K562 (cell line): ENCODE results near the gene CHST7. TPM values are rescaled to one million over a fixed set of nuclear protein-coding genes. Genes with fewer than 3 reads are reported as not detected.

Source experiments
- ATAC-seq: fragments of 200-7000 bp; cut with Tn5 transposase; 3 replicates; pipeline ENCODE4 v1.9.1; 2020; ENCODE audit warnings: moderate library complexity
- BruUV-seq: library from RNA; stranded (reverse); fragments of 400-500 nt; replicated peaks from 2 replicates; lab custom pipeline; 2021; lab: Mats Ljungman, UMichigan
- CTCF ChIA-PET: fragments of 300-600 bp; formaldehyde crosslinking; extraction: SDS; loops from one replicate; lab custom pipeline; 2021; ENCODE audit warnings: low intra/inter-chr PET ratio; lab: Yijun Ruan, JAX
- POLR2A ChIA-PET: fragments of 300-600, 350-650 bp; sonication (Branson Sonifier 250); formaldehyde crosslinking; extraction: SDS; loops from one replicate; lab custom pipeline; 2021; ENCODE audit warnings: antibody characterized with exemption, inconsistent platforms; lab: Yijun Ruan, JAX
- DNase-seq, 4 experiments: peaks; one replicate each; pipeline versions ENCODE4 v3.0.0 to v3.0.0-alpha.2; 2011 to 2018; ENCODE audit warnings: low spot score in 3 of 4, mixed read lengths in 3 of 4; ENCODE audit errors: extremely low read depth in 1 of 4
- FAIRE-seq: peaks from 2 replicates; lab custom pipeline; 2011; peaks lifted over from hg19 to GRCh38; lab: Jason Lieb, UNC
- H2AFZ ChIP-seq: 2 replicates; pipeline ENCODE4 v1.6.0; 2011; ENCODE audit warnings: low read depth, low read length, control low read depth, inconsistent platforms
- H3K27ac ChIP-seq: fragments of 200-600 bp; 3 replicates; pipeline ENCODE4 v1.8.0; 2011; ENCODE audit warnings: low read depth, mild to moderate bottlenecking, control low read depth, inconsistent platforms, low read length, moderate library complexity, mixed read lengths; ENCODE audit errors: extremely low read depth
- H3K27me3 ChIP-seq, 2 experiments: fragments of 300-600 bp in 1 of 2; 2 replicates in 1 of 2; 3 replicates in 1 of 2; pipeline versions ENCODE4 v1.6.0 to v1.8.0; 2011; ENCODE audit warnings: inconsistent platforms in 2 of 2, low read length in 2 of 2, mild to moderate bottlenecking in 1 of 2, mixed read lengths in 1 of 2, moderate library complexity in 1 of 2; ENCODE audit not compliant: control insufficient read depth in 2 of 2, insufficient read depth in 2 of 2
- H3K36me3 ChIP-seq: fragments of 300-600 bp; 3 replicates; pipeline ENCODE4 v1.8.0; 2011; ENCODE audit warnings: mild to moderate bottlenecking, low read length, inconsistent platforms; ENCODE audit not compliant: control insufficient read depth, insufficient read depth
- H3K4me1 ChIP-seq, 2 experiments: fragments of 200-600 bp in 1 of 2; replicated peaks in 1 of 2; 2 replicates in 1 of 2; 3 replicates in 1 of 2; pipeline versions ENCODE4 v1.5.1 to v1.8.0; 2011; ENCODE audit warnings: inconsistent platforms in 2 of 2, low read length in 2 of 2, mild to moderate bottlenecking in 1 of 2, mixed read lengths in 1 of 2, moderate library complexity in 1 of 2; ENCODE audit not compliant: control insufficient read depth in 2 of 2, insufficient read depth in 2 of 2
- H3K4me2 ChIP-seq: 2 replicates; pipeline ENCODE4 v1.6.1; 2011; ENCODE audit warnings: low read length, control low read depth, inconsistent platforms, mixed read lengths; ENCODE audit not compliant: insufficient read depth
- H3K4me3 ChIP-seq: fragments of 200-600 bp; sonication (generic), shearing (Covaris generic); 2 replicates; pipeline ENCODE4 v1.5.1; 2016; ENCODE audit warnings: control low read depth, inconsistent platforms
- H3K79me2 ChIP-seq: fragments of 200-600 bp; 3 replicates; pipeline ENCODE4 v1.8.0; 2011; ENCODE audit warnings: low read length, inconsistent platforms; ENCODE audit not compliant: control insufficient read depth, insufficient read depth
- H3K9ac ChIP-seq, 2 experiments: 2 replicates each; pipeline versions ENCODE4 v1.6.0 to v1.6.1; 2011; ENCODE audit warnings: low read depth in 2 of 2, low read length in 2 of 2, control low read depth in 1 of 2, inconsistent platforms in 1 of 2, mild to moderate bottlenecking in 1 of 2, mixed read lengths in 1 of 2; ENCODE audit not compliant: insufficient read depth in 1 of 2
- H3K9me1 ChIP-seq: one replicate; pipeline ENCODE4 v1.6.0; 2011; ENCODE audit warnings: inconsistent platforms, mild to moderate bottlenecking, low read length, moderate library complexity; ENCODE audit not compliant: control insufficient read depth, insufficient read depth
- H3K9me3 ChIP-seq: replicated peaks from 2 replicates; pipeline ENCODE4 v1.5.1; 2011; ENCODE audit warnings: low read depth, low read length, inconsistent platforms; ENCODE audit not compliant: control insufficient read depth, insufficient read depth
- H4K20me1 ChIP-seq: replicated peaks from 2 replicates; pipeline ENCODE4 v1.6.1; 2011; ENCODE audit warnings: low read length, inconsistent platforms, mixed read lengths; ENCODE audit not compliant: control insufficient read depth, insufficient read depth
- BCL6 ChIP-seq: fragments of 250-450 bp; sonication (Bioruptor Pico); IDR thresholded peaks from 2 replicates; pipeline ENCODE4 v1.4.0; 2020
- FOXJ2 ChIP-seq: fragments of 200-800 bp; sonication (Bioruptor generic); IDR thresholded peaks from 2 replicates; pipeline ENCODE4 v1.6.1; 2016; ENCODE audit warnings: missing genetic modification characterization, missing compliant biosample characterization
- HIVEP1 ChIP-seq: fragments of 250-450 bp; sonication (Bioruptor Pico); IDR thresholded peaks from 2 replicates; pipeline ENCODE4 v1.4.0; 2020; ENCODE audit warnings: mild to moderate bottlenecking
- KLF16 ChIP-seq: IDR thresholded peaks from 2 replicates; pipeline ENCODE4 v1.6.1; 2016; ENCODE audit warnings: antibody characterized with exemption
- LEF1 ChIP-seq: fragments of 450-650 bp; IDR thresholded peaks from 2 replicates; pipeline ENCODE4 v1.6.1; 2016; ENCODE audit warnings: mild to moderate bottlenecking
- MED1 ChIP-seq: sonication (generic); formaldehyde crosslinking; IDR thresholded peaks from 2 replicates; pipeline ENCODE4 v1.8.1; 2023; ENCODE audit warnings: missing genetic modification reagents, borderline replicate concordance
- RNF2 ChIP-seq: sonication (generic); IDR thresholded peaks from 2 replicates; pipeline ENCODE4 v1.6.1; 2016
- SRSF3 ChIP-seq: fragments of 200-400 bp; formaldehyde crosslinking; IDR thresholded peaks from 2 replicates; pipeline ENCODE4 v1.6.1; 2016; ENCODE audit warnings: mild to moderate bottlenecking, low read length, moderate library complexity; ENCODE audit not compliant: insufficient read depth
- WGBS: fragments of 100-300 bp; shearing (Covaris generic); methylation state at CpG from one replicate; pipeline ENCODE4 v1.1.6; 2016; ENCODE audit warnings: low coverage, mixed read lengths; ENCODE audit not compliant: insufficient coverage; ENCODE audit errors: missing lambda C conversion rate; 5-methylcytosine and 5-hydroxymethylcytosine counted together
- in situ Hi-C: fragments of 300-500 bp; cut with MboI; formaldehyde crosslinking; loops from 4 replicates; pipeline ENCODE4 v1.15.0; 2018; ENCODE audit warnings: inconsistent platforms, mixed read lengths
- intact Hi-C: fragments of 100-400 bp; cut with micrococcal nuclease; formaldehyde crosslinking; loops from 2 replicates; pipeline ENCODE4 v1.14.2; 2022
- polyA plus RNA-seq, 8 experiments: library from polyadenylated mRNA; depleted of rRNA in 4 of 8; stranded (reverse) in 5 of 8; unstranded in 3 of 8; fragments of >200 nt; fragmentation: Nextera tagmentation in 2 of 8; fragmentation: Illumina TruSeq in 1 of 8; extraction: Ambion mirVana in 2 of 8; extraction: Trizol in 1 of 8; gene quantifications; 2 replicates each; pipeline versions ENCODE4 v1.2.1 to v1.2.3, GENCODE V29; 2011 to 2014; ENCODE audit warnings: inconsistent platforms in 1 of 8, missing spikeins in 1 of 8
- total RNA-seq, 7 experiments: library from RNA; depleted of rRNA in 6 of 7; stranded (reverse); fragments of >200 nt in 6 of 7; fragmentation: Illumina TruSeq in 2 of 7; extraction: Trizol in 2 of 7; gene quantifications; 2 replicates each; pipeline versions ENCODE4 v1.2.1 to v1.2.3, GENCODE V29; 2011 to 2021; ENCODE audit warnings: low replicate concordance in 1 of 7
- TF ChIP-seq, protein P1 (sequence below): fragments of 450-650 bp; formaldehyde crosslinking; IDR thresholded peaks from 2 replicates; pipeline ENCODE4 v1.4.0; 2022; ENCODE audit warnings: missing genetic modification characterization
- TF ChIP-seq, protein P2 (sequence below): fragments of 250-450 bp; sonication (Bioruptor Pico); IDR thresholded peaks from 2 replicates; pipeline ENCODE4 v1.5.1; 2021; ENCODE audit warnings: mild to moderate bottlenecking

CHST7 gene
- total and polyA plus RNA-seq, 9 of the 15 experiments (the other 6 are each of a cell fraction or from before 2014, with no cell fraction given) = 0.04 to 0.41 (median 0.09) TPM; not detected in 2

DNA sequence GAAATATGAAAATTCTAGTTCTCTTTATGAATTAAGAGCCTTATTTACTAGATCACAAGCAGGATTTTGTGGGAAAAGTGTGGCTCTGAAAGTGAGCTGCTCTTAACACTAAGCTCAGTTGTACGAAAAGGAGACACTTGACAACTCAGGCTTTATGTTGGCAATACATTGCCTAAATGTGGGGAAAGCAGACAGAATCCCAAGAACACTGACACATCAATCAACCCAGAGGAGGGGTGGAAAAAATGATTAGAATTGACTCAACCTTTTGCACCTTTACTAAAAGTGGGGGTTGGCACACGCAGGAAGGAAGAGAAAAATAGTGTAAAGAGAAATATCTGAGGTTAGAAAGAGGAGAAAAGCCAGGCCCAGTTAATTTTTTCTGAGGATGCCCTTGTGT, 61.6 kb downstream of the CHST7 start:
- POLR2A ChIA-PET = no interaction called here
- H3K9me3 ChIP-seq = no peaks in the 10 kb centered on the region
- no peaks in the 10 kb centered on the region for H3K4me1 ChIP-seq
- no TSS peak for BruUV-seq
- in situ Hi-C loops (no loop called here), intact Hi-C loops (no loop called here)
- H3K4me2 ChIP-seq = no peak overlapping the region
- no peaks in the 10 kb centered on the region for H3K27me3 ChIP-seq
- DNase-seq (no peak), ATAC-seq (no peak), FAIRE-seq (no peak)
- no peaks in the 10 kb centered on the region for H3K9me1 ChIP-seq
- no peak for TF ChIP-seq HIVEP1
- no peak for TF ChIP-seq RNF2
- no peak for TF ChIP-seq BCL6 (CRISPR knock-in tag)
- TF ChIP-seq KLF16 = no peak
- no peak for TF ChIP-seq LEF1
- TF ChIP-seq, protein P1, sequence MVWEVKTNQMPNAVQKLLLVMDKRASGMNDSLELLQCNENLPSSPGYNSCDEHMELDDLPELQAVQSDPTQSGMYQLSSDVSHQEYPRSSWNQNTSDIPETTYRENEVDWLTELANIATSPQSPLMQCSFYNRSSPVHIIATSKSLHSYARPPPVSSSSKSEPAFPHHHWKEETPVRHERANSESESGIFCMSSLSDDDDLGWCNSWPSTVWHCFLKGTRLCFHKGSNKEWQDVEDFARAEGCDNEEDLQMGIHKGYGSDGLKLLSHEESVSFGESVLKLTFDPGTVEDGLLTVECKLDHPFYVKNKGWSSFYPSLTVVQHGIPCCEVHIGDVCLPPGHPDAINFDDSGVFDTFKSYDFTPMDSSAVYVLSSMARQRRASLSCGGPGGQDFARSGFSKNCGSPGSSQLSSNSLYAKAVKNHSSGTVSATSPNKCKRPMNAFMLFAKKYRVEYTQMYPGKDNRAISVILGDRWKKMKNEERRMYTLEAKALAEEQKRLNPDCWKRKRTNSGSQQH (CRISPR knock-in tag) = no peak
- TF ChIP-seq, protein P2, sequence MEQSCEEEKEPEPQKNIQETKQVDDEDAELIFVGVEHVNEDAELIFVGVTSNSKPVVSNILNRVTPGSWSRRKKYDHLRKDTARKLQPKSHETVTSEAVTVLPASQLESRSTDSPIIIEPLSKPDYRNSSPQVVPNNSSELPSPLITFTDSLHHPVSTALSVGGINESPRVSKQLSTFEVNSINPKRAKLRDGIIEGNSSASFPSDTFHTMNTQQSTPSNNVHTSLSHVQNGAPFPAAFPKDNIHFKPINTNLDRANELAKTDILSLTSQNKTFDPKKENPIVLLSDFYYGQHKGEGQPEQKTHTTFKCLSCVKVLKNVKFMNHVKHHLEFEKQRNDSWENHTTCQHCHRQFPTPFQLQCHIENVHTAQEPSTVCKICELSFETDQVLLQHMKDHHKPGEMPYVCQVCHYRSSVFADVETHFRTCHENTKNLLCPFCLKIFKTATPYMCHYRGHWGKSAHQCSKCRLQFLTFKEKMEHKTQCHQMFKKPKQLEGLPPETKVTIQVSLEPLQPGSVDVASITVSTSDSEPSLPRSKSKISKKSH = no peak
- no peak for TF ChIP-seq SRSF3
- TF ChIP-seq MED1 (CRISPR knock-in tag) = no peak
- no peak for TF ChIP-seq FOXJ2 (tag)
- no peak overlapping the region for H2AFZ ChIP-seq
- no peaks in the 10 kb centered on the region for H3K36me3 ChIP-seq
- H3K27ac ChIP-seq = no peak overlapping the region
- no peaks in the 10 kb centered on the region for H3K79me2 ChIP-seq
- 6% methylated on average over 2 of the region's 2 CpGs for WGBS
- CTCF ChIA-PET = no interaction called here
- no peak overlapping the region for H3K9ac ChIP-seq
- H3K4me3 ChIP-seq = no peak overlapping the region
- no peaks in the 10 kb centered on the region for H4K20me1 ChIP-seq
